GM19351 (cell line): ENCODE results near the gene TOX2.
"Not testable (repeated sequence)": the region's sequence is repeated elsewhere in the genome, so short reads cannot be mapped to it uniquely, and the experiment has no call there.

Source experiments
- ATAC-seq: cut with Tn5 transposase; IDR thresholded peaks from one replicate; pipeline ENCODE4 v1.9.1; 2021; ENCODE audit warnings: mild to moderate bottlenecking, moderate library complexity; ENCODE audit not compliant: unreplicated experiment

TOX2 gene

DNA sequence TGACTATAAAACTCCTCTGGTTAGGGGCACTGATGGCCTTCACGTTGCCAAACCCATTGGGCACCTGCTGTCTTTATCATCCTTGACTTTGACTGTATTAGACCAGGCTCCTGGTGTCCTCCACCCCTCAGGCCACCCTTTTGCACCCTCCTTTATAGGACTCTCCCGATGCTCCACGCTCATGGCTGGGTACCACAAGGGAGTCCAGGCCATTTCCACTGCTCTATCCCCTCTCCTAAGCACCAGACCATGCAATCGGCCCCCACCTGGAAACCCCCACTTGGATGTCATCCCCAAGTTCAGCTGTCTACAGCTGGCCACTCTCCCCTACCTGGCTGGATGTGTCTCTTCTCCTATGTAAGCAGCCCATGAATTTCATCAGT, 115.2 kb downstream of the TOX2 start:
- ATAC-seq = no peak

DNA sequence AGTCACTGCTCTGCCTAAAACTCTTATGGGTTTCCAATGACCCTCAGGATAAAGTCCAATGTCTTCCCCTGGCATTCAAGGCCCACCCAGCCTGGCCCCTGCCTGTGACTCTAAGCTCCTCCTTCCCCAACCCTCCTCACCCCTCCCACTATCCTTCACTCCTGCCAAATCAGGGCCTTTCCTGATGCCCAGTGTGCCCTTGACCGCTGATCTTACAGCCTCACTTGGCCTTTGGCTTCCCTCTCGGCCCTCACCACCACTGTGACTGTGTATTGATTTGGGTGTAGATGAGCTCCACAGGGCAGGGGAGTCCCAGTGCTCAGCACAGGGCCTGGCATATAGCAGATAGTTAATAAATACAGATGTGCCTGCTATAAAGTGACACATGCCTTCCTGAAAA, 115.7 kb downstream of the TOX2 start:
- ATAC-seq = no peak

DNA sequence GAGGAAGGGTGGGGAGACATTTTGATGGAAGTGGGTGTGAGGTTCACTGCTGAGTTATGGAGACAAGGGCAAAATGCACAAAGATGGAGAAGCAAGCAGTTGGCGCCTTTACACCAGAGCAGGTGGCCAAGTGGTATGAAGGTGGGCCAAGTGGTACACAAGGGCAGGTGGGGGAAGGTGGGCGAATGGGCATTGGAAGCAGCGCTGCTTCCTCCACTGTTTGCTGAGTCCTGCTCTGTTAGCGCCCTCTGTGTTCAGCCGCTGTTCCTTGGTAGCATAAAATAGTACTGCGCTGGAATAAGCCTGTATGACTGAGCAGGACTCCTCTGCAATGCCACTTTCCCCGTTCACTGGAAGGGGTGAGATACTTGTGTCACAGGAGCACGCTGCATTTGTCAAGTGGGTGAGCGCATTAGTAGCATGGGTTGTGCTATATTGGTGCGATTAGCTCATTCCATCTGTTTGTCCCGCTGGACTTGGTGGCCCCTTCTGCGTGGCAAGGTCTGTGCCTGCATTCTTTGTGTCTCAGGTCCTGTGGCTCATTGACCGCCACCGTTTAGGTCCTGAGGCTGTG, 116.4 kb downstream of the TOX2 start:
- ATAC-seq = no peak

DNA sequence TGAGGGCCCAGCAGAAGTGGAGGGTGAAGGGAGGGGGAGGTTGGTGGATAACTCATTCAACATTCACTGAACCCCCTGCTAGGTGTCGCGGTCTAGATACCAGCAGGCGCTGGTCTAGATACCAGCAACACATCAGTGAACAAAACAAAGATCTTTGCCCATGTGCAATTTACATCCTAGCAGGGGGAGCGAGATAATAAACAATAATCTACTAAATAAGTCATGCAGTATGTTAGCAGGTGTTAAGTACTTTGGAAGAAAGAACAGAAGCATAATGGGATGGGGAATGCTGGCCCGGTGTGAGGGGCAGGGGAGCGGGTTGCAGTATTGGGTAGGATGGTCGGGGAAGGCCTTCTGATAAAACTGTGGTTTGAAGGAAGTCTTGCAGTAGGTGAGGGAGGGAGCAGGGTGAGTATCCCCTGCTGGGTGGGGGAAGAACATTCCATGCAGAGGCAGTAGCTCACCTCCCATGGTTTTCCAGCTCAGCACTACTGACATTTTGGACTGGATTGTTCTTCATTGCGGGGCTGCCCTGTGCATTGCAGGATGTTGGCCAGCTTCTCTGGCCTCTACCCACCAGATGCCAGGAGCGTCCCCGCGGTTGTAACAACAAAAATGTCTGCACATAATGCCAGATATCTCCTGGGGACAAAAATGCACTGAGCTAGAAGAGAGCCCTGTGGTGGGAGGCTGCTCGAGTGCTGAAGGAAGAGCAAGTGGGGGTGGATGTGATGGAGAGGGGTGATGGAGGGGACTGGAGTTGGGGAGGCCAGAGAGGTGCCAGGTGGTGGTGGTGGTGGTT, 117.3 kb downstream of the TOX2 start:
- ATAC-seq = no peak

DNA sequence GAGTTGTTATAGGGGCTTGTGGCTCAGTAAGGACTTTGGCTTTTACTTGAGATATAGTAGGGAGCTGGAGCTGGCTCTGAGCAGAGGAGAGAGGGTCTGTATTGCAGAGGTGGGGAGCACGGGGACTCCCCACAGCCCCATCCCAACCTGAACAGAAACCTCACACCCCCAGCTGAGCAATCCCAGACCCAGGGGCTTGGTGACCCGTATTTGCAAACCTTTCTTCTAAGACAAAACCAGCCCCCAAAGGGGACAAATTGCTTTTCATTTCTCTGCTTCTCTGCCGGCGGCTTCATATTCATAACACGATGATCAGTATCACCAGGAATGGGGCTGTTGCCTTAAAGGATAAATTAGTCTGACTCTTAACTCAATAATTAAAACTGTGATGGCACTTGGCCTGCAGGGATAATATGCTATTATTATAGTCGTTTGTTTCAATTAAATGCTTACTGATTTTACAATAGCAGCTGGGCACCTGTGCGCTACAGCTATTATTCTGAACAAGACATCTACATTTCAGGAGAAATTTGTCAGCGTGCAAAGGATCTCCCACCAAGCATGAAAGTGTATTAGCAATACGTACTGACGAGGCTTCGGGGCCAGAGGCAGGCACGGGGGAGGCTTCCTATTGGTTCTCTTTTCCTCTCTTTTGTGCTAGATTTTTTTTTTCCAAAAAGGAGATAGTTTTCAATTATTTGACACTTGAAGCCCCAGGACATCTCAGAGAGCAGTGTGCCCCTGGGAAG, 118.1 kb downstream of the TOX2 start:
- no peak for ATAC-seq

DNA sequence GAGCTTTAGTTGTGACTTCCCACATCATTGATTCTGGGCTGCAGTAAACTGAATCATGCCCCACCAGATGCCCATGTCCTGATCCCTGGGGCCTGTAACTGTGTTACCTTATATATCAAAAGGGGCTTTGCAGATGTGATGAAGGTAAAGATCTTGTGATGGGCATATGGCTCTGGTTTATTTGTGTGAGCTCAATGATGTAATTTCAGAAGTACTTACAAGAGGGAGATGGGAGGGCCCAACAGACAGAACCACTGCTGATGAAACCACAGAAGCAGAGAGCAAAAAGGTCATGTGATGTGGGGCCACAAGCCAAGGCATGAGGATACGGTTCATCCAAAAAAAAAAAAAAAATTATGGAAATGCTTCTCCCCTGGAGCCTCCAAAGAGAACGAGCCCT, 118.7 kb downstream of the TOX2 start:
- ATAC-seq = no peak

DNA sequence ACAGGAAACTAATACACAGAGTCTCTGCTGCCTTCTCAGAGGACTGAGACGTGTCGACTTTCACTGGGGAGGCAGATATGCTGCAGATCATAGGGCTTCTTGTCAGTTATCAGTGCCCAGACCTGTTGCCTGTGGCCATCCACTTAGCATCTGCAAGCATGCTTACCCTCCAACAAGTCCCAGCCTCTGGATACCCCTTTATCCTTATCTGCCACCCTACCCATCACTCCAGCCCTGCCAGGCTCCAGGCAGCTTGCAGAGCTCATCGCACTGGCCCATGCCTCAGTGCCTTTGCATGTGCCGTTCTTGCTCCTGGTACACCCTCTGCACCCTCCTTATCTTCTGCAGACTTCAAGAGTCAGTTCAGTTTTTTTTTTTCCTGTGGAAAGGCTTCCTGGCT, 119.2 kb downstream of the TOX2 start:
- no peak for ATAC-seq

DNA sequence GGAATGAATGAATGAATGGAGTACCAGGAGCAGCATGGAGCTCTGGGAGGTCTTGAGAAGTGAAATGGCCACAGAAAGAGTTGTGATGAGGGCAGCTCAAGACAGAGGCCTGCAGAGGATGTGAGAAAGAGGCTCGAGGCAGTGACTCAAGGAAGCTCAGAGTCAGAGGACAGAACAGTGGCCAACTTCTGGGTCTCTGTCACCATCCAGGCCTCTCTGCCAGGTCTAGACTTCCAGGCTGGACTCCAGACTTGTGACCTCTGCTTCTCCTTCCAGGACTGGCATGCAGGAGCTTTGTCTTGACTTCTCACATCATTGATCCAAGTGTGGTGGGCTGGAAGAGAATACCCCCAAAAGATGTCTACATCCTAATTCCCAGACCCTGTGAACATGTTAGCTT, 119.8 kb downstream of the TOX2 start:
- no peak for ATAC-seq

DNA sequence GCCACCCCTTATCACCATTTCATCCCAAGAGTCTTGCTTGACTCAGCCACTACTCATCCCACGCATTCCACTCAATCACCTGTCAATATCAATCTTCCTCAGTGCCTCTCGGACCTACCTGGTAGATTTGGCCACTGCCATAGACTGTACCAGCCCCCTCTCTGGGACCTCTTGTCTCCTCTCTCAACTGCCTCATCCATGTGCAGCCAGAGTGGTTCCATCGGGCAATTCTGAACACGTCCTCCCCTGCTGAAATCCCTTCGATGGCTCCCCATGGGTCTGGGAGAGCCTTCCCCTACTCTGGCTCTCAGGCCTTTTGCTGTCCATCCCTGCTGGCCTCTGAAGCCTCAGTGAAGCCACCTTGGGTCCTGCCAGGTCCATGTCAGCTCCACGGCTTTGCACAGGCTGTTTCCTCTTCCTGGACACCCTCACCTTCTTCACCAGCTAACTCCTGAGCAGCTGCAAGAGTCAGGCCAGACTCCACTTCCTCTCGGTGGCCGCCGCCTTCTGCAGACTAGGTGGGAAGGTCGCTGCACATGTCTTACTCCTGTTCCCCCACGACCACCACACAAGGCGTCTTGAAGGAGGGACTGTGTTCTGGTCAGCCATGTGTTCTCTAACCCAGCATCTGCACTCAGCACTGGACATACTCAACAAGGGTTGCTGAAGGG, 120.4 kb downstream of the TOX2 start:
- ATAC-seq = no peak

DNA sequence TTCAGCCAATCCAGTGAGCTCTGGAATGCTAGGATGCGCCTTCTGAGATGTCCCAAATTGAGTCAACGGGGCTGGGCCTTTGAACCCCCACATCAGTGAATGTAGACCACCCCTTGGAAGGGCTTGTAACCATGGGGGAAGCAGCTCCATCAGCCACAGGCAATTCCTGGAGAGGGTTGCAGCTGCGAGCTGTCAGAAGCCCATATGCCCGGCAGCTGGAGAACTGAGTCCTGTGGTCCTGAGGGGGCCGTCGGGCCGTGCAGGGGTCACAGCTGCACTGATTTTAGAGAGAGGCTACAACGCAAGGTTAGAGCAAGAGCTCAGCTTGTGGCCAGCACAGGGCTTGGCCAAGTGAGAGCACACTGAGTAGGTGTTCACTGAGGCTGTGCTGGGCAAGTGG, 121.3 kb downstream of the TOX2 start:
- ATAC-seq = no peak

DNA sequence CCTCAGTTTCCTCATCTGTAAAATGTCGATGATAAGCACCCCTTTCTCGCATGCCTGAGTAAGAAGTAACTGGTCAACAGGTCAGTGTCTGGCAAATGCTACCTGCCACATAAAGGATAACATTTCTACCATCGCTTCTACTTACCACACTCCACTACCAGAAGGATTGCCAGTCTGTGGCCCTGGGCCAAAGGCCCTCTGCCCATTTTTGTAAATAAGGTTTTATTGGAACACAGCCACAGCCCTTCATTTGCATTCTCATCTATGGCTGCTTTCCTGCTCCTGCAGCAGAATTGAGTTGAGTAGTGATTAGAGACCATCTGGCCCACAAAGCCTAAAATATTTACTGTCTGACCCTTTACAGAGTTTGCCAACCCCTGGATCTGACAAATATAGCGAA, 121.8 kb downstream of the TOX2 start:
- no peak for ATAC-seq

DNA sequence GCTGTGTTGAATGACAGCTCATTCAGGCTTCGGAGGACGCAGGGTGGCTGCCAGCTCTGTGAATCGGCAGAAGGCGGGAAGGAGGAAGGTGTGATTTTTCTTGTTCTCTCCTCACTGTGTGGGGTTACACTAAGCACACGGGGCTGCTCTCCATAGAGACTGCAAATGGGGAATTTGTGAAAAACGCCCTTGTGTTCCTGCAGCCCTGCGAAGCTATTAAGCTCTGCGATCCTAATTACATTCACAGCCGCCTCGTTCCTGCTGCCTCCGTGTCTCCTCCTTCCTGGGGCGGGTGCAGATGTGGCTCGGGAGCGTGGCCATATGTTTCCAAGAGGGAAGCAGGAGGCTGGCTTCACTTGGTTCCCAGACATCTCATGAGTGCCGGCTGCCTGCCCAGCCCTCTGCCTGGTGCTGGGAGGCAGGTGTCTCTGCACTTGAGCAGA, 124.0 kb downstream of the TOX2 start:
- ATAC-seq = no peak

DNA sequence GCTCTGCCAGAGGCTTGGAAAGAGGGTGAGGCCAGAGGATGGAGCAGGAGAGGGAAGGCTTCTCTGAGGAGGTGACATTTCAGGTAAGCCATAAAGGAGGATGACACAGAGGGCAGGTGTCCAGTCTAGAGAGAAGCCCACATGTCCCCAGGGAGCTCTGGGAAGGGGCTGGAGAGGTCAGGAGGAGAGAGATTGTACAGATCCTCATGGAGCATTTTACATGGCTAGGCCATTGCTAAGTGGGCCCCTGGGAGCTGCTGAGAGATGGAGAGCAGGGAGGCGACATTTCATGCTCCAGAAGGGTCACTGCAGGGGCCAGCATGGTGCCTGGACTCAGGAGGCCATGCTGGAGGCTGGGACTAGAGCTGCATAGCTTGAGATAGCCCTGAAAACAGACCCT, 124.5 kb downstream of the TOX2 start:
- ATAC-seq = no peak

DNA sequence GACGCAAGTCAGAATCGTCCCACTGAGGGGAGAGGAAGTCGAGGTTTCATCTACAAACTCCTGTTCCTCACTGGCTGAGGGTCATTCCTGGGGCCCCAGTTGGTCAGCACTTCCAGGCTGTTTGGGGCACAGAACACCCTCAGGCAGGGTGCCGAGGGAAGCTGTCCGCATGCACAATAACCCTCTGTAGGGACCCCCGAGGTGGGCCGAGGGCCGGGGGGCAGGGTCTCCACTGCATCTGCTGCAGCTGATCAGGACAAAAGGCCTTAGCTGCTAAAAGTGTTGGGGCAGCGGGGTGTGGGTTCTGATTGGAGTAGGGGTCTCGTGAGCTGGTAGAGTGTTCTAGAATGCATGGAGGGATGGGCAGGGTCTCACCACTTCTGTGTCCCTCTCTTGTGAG, 125.1 kb downstream of the TOX2 start:
- ATAC-seq = no peak

DNA sequence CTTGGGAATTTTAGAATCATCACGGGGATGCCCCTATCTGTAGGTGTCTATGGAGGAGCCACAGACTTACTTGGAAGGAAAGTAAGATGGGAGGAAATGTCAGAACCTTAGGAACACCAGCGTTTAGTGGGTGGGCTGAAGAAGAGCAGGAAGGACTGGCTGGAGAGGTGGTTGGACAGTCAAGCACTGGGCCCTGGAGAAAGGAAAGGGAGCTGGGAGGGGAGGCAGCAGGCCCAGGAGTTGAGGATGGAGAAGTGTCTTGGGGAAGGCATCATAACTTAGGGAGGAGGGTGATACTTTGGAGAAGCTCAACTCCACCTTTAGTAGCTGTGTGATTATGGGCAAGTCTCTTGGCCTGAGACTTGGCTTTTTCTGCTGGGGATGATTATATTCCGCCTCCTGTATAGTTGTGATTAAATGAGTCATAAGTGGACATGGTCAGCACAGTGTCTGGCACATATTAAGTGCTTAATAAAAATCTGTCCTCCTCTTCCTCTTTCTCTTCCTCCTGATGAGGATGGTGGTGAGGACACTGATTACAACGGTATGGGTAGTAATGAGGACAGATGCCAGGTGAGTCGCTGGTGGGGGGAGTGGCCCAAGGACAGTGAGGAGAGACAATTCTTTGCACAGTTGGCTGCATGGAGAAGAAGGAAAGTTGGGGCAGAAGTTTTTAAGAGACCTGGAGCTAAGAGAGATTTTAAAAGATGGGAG, 125.7 kb downstream of the TOX2 start:
- no peak for ATAC-seq

DNA sequence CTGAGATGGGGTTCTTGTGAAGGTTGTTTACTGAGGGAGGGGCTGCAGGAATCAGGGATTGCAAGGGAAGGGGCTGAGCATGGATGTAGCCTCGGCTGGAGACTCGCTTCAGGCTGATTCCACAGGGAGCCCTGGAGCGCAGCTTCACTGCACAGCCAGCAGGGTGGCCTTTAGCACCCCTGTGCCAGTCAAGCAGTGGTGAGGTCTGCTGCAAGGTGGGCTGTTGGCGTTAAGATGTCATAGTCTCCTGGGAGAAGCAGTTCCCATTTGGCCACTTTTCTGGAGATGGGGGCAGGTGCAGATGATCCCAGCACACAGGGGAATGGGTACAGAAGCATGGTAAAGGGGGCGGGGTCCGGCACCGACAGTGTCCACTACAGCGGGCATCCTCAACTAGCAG, 126.3 kb downstream of the TOX2 start:
- ATAC-seq = no peak

DNA sequence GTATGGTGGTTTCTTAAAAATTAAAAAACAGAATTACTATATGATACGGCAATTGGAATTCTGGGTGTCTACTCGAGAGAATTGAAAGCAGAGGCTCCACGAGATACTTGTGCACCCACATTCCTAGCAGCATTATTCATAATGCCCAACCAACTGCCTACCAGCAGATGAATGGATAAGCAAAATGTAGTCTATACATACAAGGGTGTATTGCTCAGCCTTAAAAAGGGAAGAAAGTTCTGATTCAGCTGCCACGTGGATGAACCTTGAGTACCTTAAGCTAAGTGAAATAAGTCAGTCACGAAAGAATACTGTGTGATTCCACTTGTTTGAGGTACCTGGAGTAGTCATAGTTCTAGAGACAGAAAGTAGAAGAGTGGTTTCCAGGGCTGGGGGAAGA, 130.1 kb downstream of the TOX2 start:
- not testable (repeated sequence) for ATAC-seq

DNA sequence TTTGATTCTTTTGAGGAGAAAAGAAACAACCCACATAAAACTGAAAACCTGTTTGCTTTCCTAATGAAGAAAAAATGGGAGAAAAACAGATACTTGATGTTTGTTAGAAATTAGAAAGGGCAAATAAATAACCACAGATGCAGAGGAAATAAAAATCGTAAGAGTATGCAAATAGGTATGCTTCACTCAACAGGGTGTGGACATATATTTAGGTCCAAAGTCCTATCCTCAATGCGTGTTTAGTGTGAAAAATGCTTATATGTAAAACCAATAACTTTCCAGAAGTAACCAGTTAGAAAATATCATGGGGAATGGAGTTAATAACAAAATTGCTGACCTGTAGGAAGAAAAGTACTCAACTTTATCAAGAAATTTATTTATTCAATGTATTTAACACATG, 135.7 kb downstream of the TOX2 start:
- ATAC-seq = no peak

DNA sequence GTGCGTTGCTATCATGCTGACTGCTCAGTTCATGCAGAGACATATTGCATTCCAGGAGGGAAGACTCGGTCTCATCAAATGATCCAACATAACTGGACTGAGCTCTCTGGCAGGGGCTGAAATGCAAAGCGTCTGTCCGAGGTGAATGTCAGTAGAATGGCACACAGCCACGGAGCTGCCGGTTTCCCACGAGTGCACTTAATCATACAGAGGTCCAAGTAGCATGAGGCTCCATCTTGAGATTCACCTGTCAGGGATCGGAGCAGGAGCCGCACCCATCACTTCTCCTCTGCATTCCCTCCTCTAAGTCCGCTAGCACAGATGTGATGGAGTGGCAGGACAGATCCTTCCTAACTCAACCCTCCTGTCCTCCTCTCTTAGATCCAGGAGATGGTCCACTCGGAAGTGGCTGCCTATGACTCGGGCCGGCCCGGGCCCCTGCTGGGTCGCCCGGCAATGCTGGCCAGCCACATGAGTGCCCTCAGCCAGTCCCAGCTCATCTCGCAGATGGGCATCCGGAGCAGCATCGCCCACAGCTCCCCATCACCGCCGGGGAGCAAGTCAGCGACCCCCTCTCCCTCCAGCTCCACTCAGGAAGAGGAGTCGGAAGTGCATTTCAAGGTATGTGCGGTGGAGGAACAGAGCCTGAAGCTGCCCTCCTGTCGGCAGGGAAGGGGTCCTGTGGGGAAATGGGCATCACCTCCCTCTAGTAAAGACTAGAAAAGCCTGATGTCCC, 136.4 kb downstream of the TOX2 start:
- no peak for ATAC-seq

DNA sequence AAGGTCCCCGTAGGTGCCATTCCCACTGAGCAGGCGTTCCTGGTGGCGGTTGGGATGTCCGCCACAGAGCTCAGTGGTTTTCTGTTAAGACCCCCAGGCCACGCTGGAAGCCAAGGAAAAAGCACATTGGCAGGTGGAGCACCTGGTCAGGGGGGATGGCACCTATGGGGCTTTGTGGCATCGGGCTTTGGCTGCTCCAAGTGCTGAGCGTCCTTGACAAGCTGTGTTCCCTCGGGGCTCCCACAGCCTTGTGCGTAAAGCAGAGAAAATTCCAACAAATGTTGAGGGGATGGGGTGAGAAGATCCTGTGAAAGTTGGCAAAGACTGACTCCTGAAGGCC, 137.0 kb downstream of the TOX2 start:
- ATAC-seq = no peak
